WTC11 (cell line): ENCODE measurements around the gene GALNT13. TPM values are rescaled to one million over a fixed set of nuclear protein-coding genes. Genes with fewer than 3 reads are reported as not detected.

ENCODE experiments used
- ATAC-seq: fragments of 200-7000 bp; cut with Tn5 transposase; 2 replicates; pipeline ENCODE4 v1.10.0; 2021; ENCODE audit warnings: mild to moderate bottlenecking, moderate library complexity
- CTCF ChIA-PET: fragments of 300-600 bp; sonication (Branson Sonifier 250); formaldehyde crosslinking; loops from one replicate; lab custom pipeline; 2021; ENCODE audit warnings: antibody characterized with exemption; lab: Charles Lee
- POLR2A ChIA-PET: fragments of 350-600 bp; sonication (Branson Sonifier 250); formaldehyde crosslinking; loops from one replicate; lab custom pipeline; 2021; ENCODE audit warnings: antibody characterized with exemption; lab: Charles Lee
- DNase-seq: peaks from one replicate; pipeline ENCODE4 v3.0.0; 2021; ENCODE audit warnings: low spot score
- H3K27ac Mint-ChIP-seq: 2 replicates; pipeline ENCODE4 v1.8.0; 2021; ENCODE audit warnings: mixed read lengths
- H3K27me3 Mint-ChIP-seq: 2 replicates; pipeline ENCODE4 v1.8.0; 2021; ENCODE audit warnings: low read depth, mild to moderate bottlenecking, moderate library complexity, mixed read lengths
- H3K36me3 Mint-ChIP-seq: 2 replicates; pipeline ENCODE4 v1.8.0; 2021; ENCODE audit warnings: mixed read lengths
- H3K4me1 Mint-ChIP-seq: 2 replicates; pipeline ENCODE4 v1.8.0; 2022; ENCODE audit warnings: mixed read lengths
- H3K4me3 Mint-ChIP-seq: 2 replicates; pipeline ENCODE4 v1.8.0; 2021; ENCODE audit warnings: mild to moderate bottlenecking, moderate library complexity, mixed read lengths
- H3K9me3 Mint-ChIP-seq: 2 replicates; pipeline ENCODE4 v1.8.0; 2021; ENCODE audit warnings: mixed read lengths
- AR ChIP-seq: fragments of 250-450 bp; sonication (Bioruptor Pico); IDR thresholded peaks from 2 replicates; pipeline ENCODE4 v1.9.0; 2021; ENCODE audit warnings: mild to moderate bottlenecking
- ATF6 ChIP-seq: sonication (generic); formaldehyde crosslinking; IDR thresholded peaks from 2 replicates; pipeline ENCODE4 v1.8.1; 2023; ENCODE audit warnings: mild to moderate bottlenecking, missing genetic modification reagents
- GRHL2 ChIP-seq: fragments of 250-450 bp; sonication (Bioruptor Pico); IDR thresholded peaks from 2 replicates; pipeline ENCODE4 v1.8.0; 2022; ENCODE audit warnings: mild to moderate bottlenecking, moderate library complexity; ENCODE audit not compliant: insufficient replicate concordance, severe bottlenecking
- GTF2I ChIP-seq: fragments of 250-450 bp; sonication (Bioruptor Pico); conservative IDR thresholded peaks from 2 replicates; pipeline ENCODE4 v1.4.0; 2021; ENCODE audit warnings: mild to moderate bottlenecking
- JAZF1 ChIP-seq: fragments of 250-450 bp; sonication (Bioruptor Pico); IDR thresholded peaks from 2 replicates; pipeline ENCODE4 v1.9.0; 2021; ENCODE audit warnings: moderate library complexity, mild to moderate bottlenecking, inconsistent platforms
- MLX ChIP-seq: sonication (generic); formaldehyde crosslinking; IDR thresholded peaks from 2 replicates; pipeline ENCODE4 v1.8.1; 2023; ENCODE audit warnings: mild to moderate bottlenecking, missing genetic modification reagents, moderate library complexity
- SOX15 ChIP-seq: fragments of 250-450 bp; sonication (Bioruptor Pico); IDR thresholded peaks from 2 replicates; pipeline ENCODE4 v1.9.0; 2021; ENCODE audit warnings: mild to moderate bottlenecking
- TEAD1 ChIP-seq: sonication (generic); formaldehyde crosslinking; IDR thresholded peaks from 2 replicates; pipeline ENCODE4 v1.8.0; 2022; ENCODE audit warnings: mild to moderate bottlenecking, missing genetic modification reagents
- ZNF232 ChIP-seq: sonication (generic); formaldehyde crosslinking; IDR thresholded peaks from 2 replicates; pipeline ENCODE4 v1.8.0; 2022; ENCODE audit warnings: mild to moderate bottlenecking, missing genetic modification reagents
- ZNF671 ChIP-seq: fragments of 250-450 bp; sonication (Bioruptor Pico); IDR thresholded peaks from 2 replicates; pipeline ENCODE4 v1.8.0; 2021; ENCODE audit warnings: mild to moderate bottlenecking
- total RNA-seq: library from RNA; stranded (reverse); gene quantifications from 3 replicates; pipeline ENCODE4 v1.2.3, GENCODE V29; 2021
- TF ChIP-seq, protein P1 (sequence below): fragments of 250-450 bp; sonication (Bioruptor Pico); IDR thresholded peaks from 2 replicates; pipeline ENCODE4 v1.9.0; 2021; ENCODE audit warnings: mild to moderate bottlenecking, borderline replicate concordance
- TF ChIP-seq, protein P2 (sequence below): fragments of 250-450 bp; sonication (Bioruptor Pico); IDR thresholded peaks from 2 replicates; pipeline ENCODE4 v2.1.2; 2022; ENCODE audit warnings: mild to moderate bottlenecking, moderate library complexity
- TF ChIP-seq, protein P3 (sequence below): sonication (generic); formaldehyde crosslinking; IDR thresholded peaks from 2 replicates; pipeline ENCODE4 v1.8.1; 2022; ENCODE audit warnings: mild to moderate bottlenecking, moderate library complexity, missing genetic modification reagents

GALNT13 gene
- total RNA-seq, 1 experiment from 2014 or later: 9.9 TPM

GRCh38 chr2:154477319-154477718 is 605.6 kb downstream of the GALNT13 start (continued):
- TF ChIP-seq, protein P1, sequence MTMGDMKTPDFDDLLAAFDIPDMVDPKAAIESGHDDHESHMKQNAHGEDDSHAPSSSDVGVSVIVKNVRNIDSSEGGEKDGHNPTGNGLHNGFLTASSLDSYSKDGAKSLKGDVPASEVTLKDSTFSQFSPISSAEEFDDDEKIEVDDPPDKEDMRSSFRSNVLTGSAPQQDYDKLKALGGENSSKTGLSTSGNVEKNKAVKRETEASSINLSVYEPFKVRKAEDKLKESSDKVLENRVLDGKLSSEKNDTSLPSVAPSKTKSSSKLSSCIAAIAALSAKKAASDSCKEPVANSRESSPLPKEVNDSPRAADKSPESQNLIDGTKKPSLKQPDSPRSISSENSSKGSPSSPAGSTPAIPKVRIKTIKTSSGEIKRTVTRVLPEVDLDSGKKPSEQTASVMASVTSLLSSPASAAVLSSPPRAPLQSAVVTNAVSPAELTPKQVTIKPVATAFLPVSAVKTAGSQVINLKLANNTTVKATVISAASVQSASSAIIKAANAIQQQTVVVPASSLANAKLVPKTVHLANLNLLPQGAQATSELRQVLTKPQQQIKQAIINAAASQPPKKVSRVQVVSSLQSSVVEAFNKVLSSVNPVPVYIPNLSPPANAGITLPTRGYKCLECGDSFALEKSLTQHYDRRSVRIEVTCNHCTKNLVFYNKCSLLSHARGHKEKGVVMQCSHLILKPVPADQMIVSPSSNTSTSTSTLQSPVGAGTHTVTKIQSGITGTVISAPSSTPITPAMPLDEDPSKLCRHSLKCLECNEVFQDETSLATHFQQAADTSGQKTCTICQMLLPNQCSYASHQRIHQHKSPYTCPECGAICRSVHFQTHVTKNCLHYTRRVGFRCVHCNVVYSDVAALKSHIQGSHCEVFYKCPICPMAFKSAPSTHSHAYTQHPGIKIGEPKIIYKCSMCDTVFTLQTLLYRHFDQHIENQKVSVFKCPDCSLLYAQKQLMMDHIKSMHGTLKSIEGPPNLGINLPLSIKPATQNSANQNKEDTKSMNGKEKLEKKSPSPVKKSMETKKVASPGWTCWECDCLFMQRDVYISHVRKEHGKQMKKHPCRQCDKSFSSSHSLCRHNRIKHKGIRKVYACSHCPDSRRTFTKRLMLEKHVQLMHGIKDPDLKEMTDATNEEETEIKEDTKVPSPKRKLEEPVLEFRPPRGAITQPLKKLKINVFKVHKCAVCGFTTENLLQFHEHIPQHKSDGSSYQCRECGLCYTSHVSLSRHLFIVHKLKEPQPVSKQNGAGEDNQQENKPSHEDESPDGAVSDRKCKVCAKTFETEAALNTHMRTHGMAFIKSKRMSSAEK: no peak
- TF ChIP-seq, protein P2, sequence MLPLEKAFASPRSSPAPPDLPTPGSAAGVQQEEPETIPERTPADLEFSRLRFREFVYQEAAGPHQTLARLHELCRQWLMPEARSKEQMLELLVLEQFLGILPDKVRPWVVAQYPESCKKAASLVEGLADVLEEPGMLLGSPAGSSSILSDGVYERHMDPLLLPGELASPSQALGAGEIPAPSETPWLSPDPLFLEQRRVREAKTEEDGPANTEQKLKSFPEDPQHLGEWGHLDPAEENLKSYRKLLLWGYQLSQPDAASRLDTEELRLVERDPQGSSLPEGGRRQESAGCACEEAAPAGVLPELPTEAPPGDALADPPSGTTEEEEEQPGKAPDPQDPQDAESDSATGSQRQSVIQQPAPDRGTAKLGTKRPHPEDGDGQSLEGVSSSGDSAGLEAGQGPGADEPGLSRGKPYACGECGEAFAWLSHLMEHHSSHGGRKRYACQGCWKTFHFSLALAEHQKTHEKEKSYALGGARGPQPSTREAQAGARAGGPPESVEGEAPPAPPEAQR (CRISPR knock-in tag): no peak

- CTCF ChIA-PET: no interaction called here
- H3K4me3 Mint-ChIP-seq: no peak overlapping the region
- no peak overlapping the region for H3K27ac Mint-ChIP-seq
Observed at GRCh38 chr2:154480521-154480920, 608.8 kb downstream of the GALNT13 start.

DNA sequence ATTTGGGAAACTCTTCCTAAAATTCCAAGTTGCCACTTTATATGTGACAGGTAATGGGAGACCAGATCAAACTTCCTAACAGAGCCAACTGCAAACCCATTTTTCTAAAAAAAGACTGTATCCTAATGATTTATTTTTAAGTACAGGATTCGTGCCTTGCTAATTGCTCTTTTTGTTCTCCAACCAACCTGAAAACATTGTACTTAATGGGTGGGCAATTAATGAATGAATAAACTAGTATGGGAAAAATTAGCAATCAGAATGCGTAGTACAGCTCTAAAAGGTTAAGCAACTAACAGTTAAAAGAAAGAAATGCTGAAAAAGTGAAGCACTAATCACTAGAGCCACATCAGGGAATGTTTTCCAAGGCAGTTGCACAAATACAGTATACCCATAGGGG is 609.6 kb downstream of the GALNT13 start:
- Mint-ChIP-seq H3K27me3 (no peaks in the 10 kb centered on the region), H3K9me3 (no peaks in the 10 kb centered on the region)
- no peak for DNase-seq
- TF ChIP-seq, protein P1: no peak
- TF ChIP-seq ZNF232 (CRISPR knock-in tag) (no peak), JAZF1 (no peak), AR (CRISPR knock-in tag) (no peak), ZNF671 (no peak), ATF6 (CRISPR knock-in tag) (no peak), SOX15 (CRISPR knock-in tag) (no peak), MLX (CRISPR knock-in tag) (no peak), TEAD1 (CRISPR knock-in tag) (no peak)
- TF ChIP-seq, all 79 proteins: peak for 0
- ChIA-PET CTCF (no interaction called here), POLR2A (no interaction called here)
- Mint-ChIP-seq H3K4me3 (no peak overlapping the region), H3K27ac (no peak overlapping the region), H3K36me3 (no peaks in the 10 kb centered on the region), H3K4me1 (peaks cover 52% of the 10 kb centered on the region)
- no peak for ATAC-seq

More at GRCh38 chr2:154480521-154480920, 608.8 kb downstream of the GALNT13 start:
- POLR2A ChIA-PET: no interaction called here
- ATAC-seq (peak; percentile 26; the same call in 1 of the 2 replicates), DNase-seq (no peak)
- Mint-ChIP-seq H3K9me3 (no peaks in the 10 kb centered on the region), H3K4me1 (peaks cover 52% of the 10 kb centered on the region), H3K27me3 (no peaks in the 10 kb centered on the region), H3K36me3 (no peaks in the 10 kb centered on the region)
- TF ChIP-seq SOX15 (CRISPR knock-in tag) (no peak), GRHL2 (CRISPR knock-in tag) (no peak), GTF2I (no peak)
- TF ChIP-seq, protein P3, sequence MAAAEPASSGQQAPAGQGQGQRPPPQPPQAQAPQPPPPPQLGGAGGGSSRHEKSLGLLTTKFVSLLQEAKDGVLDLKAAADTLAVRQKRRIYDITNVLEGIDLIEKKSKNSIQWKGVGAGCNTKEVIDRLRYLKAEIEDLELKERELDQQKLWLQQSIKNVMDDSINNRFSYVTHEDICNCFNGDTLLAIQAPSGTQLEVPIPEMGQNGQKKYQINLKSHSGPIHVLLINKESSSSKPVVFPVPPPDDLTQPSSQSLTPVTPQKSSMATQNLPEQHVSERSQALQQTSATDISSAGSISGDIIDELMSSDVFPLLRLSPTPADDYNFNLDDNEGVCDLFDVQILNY: no peak
